ENCODE measurements around the gene BEAN1.

The BEAN1 gene

GRCh38 chr16:66524601-66525164, 97.6 kb downstream of the BEAN1 start:
- no peak for DNase-seq

DNA sequence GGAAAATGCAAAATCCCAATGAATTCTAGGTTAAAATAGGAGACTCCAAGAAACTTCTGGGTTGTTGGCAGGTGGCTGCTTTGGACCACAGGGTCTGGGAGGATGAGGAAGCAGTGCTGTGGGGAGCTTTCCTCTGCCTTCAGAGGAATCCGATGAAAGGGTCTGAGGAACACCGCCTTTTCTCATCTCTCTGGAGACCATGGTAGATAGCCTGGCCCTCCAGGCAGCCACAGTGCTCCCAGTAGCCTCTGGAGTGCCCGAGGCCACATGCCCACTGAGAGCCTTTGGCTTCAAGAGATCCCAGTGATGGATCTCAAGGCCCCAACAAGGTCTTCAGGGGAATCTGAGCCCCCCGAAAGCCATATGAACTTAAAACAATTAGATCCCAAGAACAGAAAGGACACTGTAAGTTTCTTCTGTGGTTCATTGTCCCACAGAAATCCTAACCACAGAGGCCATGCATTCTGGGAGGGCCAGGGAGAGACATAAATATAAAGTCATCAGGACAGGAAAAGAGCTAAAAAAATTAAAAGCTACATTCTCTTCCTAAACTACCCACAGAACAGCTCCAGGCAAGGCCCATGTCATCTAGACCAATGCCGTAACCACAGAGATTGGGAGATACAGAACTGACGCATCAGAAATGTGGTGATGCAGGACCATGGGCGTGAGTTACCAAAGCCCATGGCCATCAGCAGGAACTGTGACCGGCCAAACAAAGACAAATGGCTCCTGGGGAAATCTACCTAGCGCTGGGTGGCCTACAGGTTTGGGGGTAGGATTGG, 98.5 kb downstream of the BEAN1 start:
- no peak for DNase-seq

DNA sequence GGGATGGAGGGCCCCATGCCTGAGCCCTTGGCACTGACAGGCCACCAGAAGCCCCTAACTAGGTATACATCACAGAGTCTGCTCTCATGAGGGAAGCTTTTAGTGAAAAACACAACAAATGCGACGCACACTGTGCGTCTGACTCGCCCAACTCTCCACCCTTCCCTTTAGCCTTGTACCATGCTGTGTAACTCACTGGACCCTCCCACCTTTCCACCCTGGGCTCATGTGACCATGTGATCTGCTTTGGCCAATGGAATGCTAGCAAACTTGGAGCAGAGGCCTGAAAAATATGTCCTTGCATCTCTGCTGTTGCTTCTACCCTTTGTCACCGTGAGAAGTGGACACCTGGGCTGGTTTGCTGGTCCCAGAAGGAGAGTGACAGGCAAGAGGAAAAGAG, 101.2 kb downstream of the BEAN1 start:
- no peak for DNase-seq

DNA sequence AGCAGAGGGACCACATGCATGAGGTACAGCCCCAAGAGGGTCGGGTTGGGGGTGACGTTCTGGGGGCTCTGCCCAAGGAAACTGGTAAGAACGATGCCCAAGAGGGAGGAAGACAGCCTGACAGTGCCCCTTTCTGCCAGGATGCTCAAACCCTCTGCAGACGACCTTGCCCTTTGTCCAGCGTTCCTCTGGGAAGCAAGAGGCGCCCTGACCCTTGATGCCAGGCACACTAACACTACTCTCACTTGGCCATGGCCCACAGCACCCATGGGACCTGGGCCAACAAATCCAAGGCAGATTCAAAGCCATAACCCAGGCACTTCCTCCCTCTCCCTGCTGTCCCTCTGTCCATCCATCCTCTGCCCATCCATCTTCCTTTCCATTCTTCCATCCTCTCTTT, 102.4 kb downstream of the BEAN1 start:
- no peak for DNase-seq
